HuH-7.5 (cell line): ENCODE results near the gene TMEM238.
"Not testable (repeated sequence)": the region's sequence is repeated elsewhere in the genome, so short reads cannot be mapped to it uniquely, and the experiment has no call there.

Source experiments
- DNase-seq: peaks from one replicate; pipeline ENCODE4 v3.0.0; 2011; ENCODE audit warnings: low spot score

The TMEM238 gene

GRCh38 chr19:55401390-55401789 lies 17.3 kb upstream of the TMEM238 start:
- DNase-seq, result not testable (repeated sequence)

GRCh38 chr19:55400281-55401087 lies 16.4 kb upstream of the TMEM238 start:
- no peak for DNase-seq

GRCh38 chr19:55398200-55398925 lies 14.3 kb upstream of the TMEM238 start:
- no peak for DNase-seq

GRCh38 chr19:55392820-55393761 lies 9.0 kb upstream of the TMEM238 start:
- DNase-seq, result no peak

GRCh38 chr19:55391702-55392615 lies 7.9 kb upstream of the TMEM238 start:
- DNase-seq, result no peak

GRCh38 chr19:55391191-55391670 lies 7.1 kb upstream of the TMEM238 start:
- no peak for DNase-seq

- DNase-seq, result no peak
Observed at GRCh38 chr19:55390461-55390880, 6.4 kb upstream of the TMEM238 start.

GRCh38 chr19:55389386-55390317 lies 5.6 kb upstream of the TMEM238 start:
- DNase-seq, result no peak

- DNase-seq, result no peak
Observed at GRCh38 chr19:55387736-55388497, 3.8 kb upstream of the TMEM238 start.

- no peak for DNase-seq
Observed at GRCh38 chr19:55386493-55386971, 2.4 kb upstream of the TMEM238 start.

GRCh38 chr19:55385724-55386492 lies 1.8 kb upstream of the TMEM238 start, which contains the start of gene RPL28:
Gene RPL28, plus strand, starts transcription at chr19:55385932. Its CDS starts 426 bp downstream, at chr19:55386358.
- peak; percentile 96 for DNase-seq

GRCh38 chr19:55384920-55385723 lies 1.0 kb upstream of the TMEM238 start:
- peak; percentile 96 for DNase-seq

GRCh38 chr19:55383279-55384130 lies 587 bp downstream of the TMEM238 start:
- DNase-seq, result peak; percentile 90

- no peak for DNase-seq
Observed at GRCh38 chr19:55382522-55383054, 1.5 kb downstream of the TMEM238 start.

GRCh38 chr19:55382013-55382412 lies 2.1 kb downstream of the TMEM238 start:
- DNase-seq, result no peak

GRCh38 chr19:55379174-55379573 lies 4.9 kb downstream of the TMEM238 start:
- no peak for DNase-seq
